ENCODE results near the gene MTARC1. TPM values are rescaled to one million over a fixed set of nuclear protein-coding genes. Genes with fewer than 3 reads are reported as not detected.

The MTARC1 gene
- total and polyA plus RNA-seq, 2 of the 4 experiments (the other 2 are of a cell fraction) = 0.18 to 0.55 TPM

GRCh38 chr1:220772846-220773245, 13.9 kb upstream of the MTARC1 start:
- CTCF ChIA-PET = no interaction called here
- Histone ChIP-seq H2BK15ac (ENCODE audit: low read depth, low read length) (no peak overlapping the region), H2AK9ac (replicated peaks; ENCODE audit: low read depth, low read length, poor library complexity) (no peak overlapping the region), H2BK20ac (ENCODE audit: low read depth, low read length) (no peak overlapping the region), H2AK5ac (ENCODE audit: low read depth, low read length) (no peak overlapping the region), H4K20me1 (ENCODE audit: insufficient read depth, low read length) (0 out of 2 replicates have a peak, but pooled peaks cover 3% of the 10 kb centered on the region), H3K27me3 (ENCODE audit: control insufficient read depth, insufficient read depth, low read length) (no peaks in the 10 kb centered on the region), H4K8ac (ENCODE audit: low read depth in 2 of 2, low read length in 2 of 2) (no peak overlapping the region), H3K18ac (ENCODE audit: low read depth, low read length) (no peak overlapping the region), H3K9me3 (ENCODE audit: control insufficient read depth, insufficient read depth, low read length) (no peaks in the 10 kb centered on the region), H4K91ac (ENCODE audit: insufficient read depth, low read depth, low read length) (no peak overlapping the region), H3K4ac (ENCODE audit: low read depth, low read length) (no peak overlapping the region), H4K5ac (ENCODE audit: low read depth, low read length) (no peak overlapping the region), H3K23ac (ENCODE audit: low read depth, low read length) (no peak overlapping the region), H3K56ac (ENCODE audit: extremely low read depth, insufficient read depth, low read length) (no peak overlapping the region), H3K4me1 (ENCODE audit: control insufficient read depth, insufficient read depth, low read length) (no peaks in the 10 kb centered on the region; the same call in 1 of the 2 replicates), H3K9me1 (ENCODE audit: insufficient read depth, low read length) (no peaks in the 10 kb centered on the region), H3K4me2 (ENCODE audit: low read depth, low read length) (no peak overlapping the region), H3K79me1 (ENCODE audit: low read depth in 1 of 2, low read length in 2 of 2) (no peaks in the 10 kb centered on the region), H3K36me3 (ENCODE audit: control insufficient read depth, insufficient read depth, low read length) (peaks cover 3% of the 10 kb centered on the region), H2BK5ac (ENCODE audit: low read depth, low read length, poor library complexity, severe bottlenecking) (no peak overlapping the region), H2BK120ac (ENCODE audit: low read depth, low read length) (no peak overlapping the region), H3K4me3 (ENCODE audit: insufficient read depth, low read depth, low read length) (no peak overlapping the region), H3K9ac (ENCODE audit: low read depth, low read length) (no peak overlapping the region), H2AFZ (replicated peaks; ENCODE audit: low read length, poor library complexity) (no peak overlapping the region), H3K14ac (replicated peaks; ENCODE audit: low read depth, low read length) (no peak overlapping the region), H3K27ac (ENCODE audit: insufficient read depth, low read length) (no peak overlapping the region)
- BruUV-seq (replicated peaks) = no TSS peak
- TF ChIP-seq MAFK (IDR thresholded peaks at IDR 0.05; ENCODE audit: low read depth, low read length) = no peak
- no peak for TF ChIP-seq POLR2A (IDR thresholded peaks at IDR 0.05; ENCODE audit: low read depth, low read length)
- no peak for TF ChIP-seq CEBPB (IDR thresholded peaks at IDR 0.05; ENCODE audit: low read depth, low read length)
- no peak for TF ChIP-seq FOS (IDR thresholded peaks at IDR 0.05; ENCODE audit: low read depth, low read length)
- no peak for TF ChIP-seq CTCF (conservative IDR thresholded peaks at IDR 0.05; ENCODE audit: low read depth, low read length)
- no peak for TF ChIP-seq RFX5 (IDR thresholded peaks at IDR 0.05; ENCODE audit: low read depth, low read length)
- TF ChIP-seq USF2 (IDR thresholded peaks at IDR 0.05; ENCODE audit: low read depth, low read length) = no peak
- no peak for TF ChIP-seq RCOR1 (IDR thresholded peaks at IDR 0.05; ENCODE audit: insufficient replicate concordance, low read length)
- TF ChIP-seq ELK1 (IDR thresholded peaks at IDR 0.05; ENCODE audit: borderline replicate concordance, low read depth, low read length) = no peak
- TF ChIP-seq SMC3 (IDR thresholded peaks at IDR 0.05; ENCODE audit: low read depth, low read length) = no peak
- TF ChIP-seq MAZ (IDR thresholded peaks at IDR 0.05; ENCODE audit: borderline replicate concordance, low read depth, low read length) = no peak
- no peak for TF ChIP-seq BHLHE40 (IDR thresholded peaks at IDR 0.05; ENCODE audit: low read depth, low read length)
- TF ChIP-seq NFE2L2 (IDR thresholded peaks at IDR 0.05; ENCODE audit: low read depth, low read length) = no peak
- dilution Hi-C loops (cut with HindIII; ENCODE audit: low sequenced_read_pairs, unreplicated experiment) = no loop called here
- WGBS, 2 experiments (ENCODE audit: extremely low coverage in 2 of 2, insufficient read length in 1 of 2) = no CpG with 5 or more reads among the region's 4 CpGs
- ATAC-seq (ENCODE audit: low read depth) = no peak
- DNase-seq = no peak
- POLR2A ChIA-PET (ENCODE audit: unreplicated experiment) = no interaction called here
- in situ Hi-C loops (cut with MboI; ENCODE audit: low sequenced_read_pairs) = loop anchor here (10.0 kb wide), 1 partner anchor 478 kb away; no protein-coding TSS in a partner anchor
- intact Hi-C loops (cut with micrococcal nuclease) = loop anchor here (10.0 kb wide), 1 partner anchor 248 kb away; the partner anchor contains the start of gene MARK1

Measured in IMR-90 (cell line).